Left lung (tissue), 10 donors: Measurements from ENCODE around the gene PWWP2B. TPM values are rescaled to one million over a fixed set of nuclear protein-coding genes. Genes with fewer than 3 reads are reported as not detected.

Experiments
- ATAC-seq: fragments of 200-7000 bp; cut with Tn5 transposase; one replicate; pipeline ENCODE4 v1.9.1; 2020; ENCODE audit warnings: moderate library complexity
- DNase-seq, 4 donors: peaks; one replicate each; pipeline ENCODE4 v3.0.0-alpha.2; 2013 to 2020
- H3K27ac ChIP-seq, 2 donors: fragments of 200-600 bp; sonication (generic) in 1 of 2; one replicate each; pipeline versions ENCODE4 v1.5.0 to v1.8.0; 2020 to 2021
- H3K27me3 ChIP-seq, 2 donors: fragments of 200-600 bp; sonication (generic) in 1 of 2; one replicate each; pipeline versions ENCODE4 v1.5.0 to v1.8.0; 2020 to 2021
- H3K36me3 ChIP-seq, 2 donors: fragments of 200-600 bp; sonication (generic) in 1 of 2; one replicate each; pipeline versions ENCODE4 v1.5.0 to v1.8.0; 2020 to 2021
- H3K4me1 ChIP-seq, 2 donors: fragments of 200-600 bp; one replicate each; pipeline ENCODE4 v1.8.0; 2021
- H3K4me3 ChIP-seq, 2 donors: fragments of 200-600 bp; sonication (generic) in 1 of 2; one replicate each; pipeline versions ENCODE4 v1.5.0 to v1.8.0; 2020 to 2021; ENCODE audit warnings: mild to moderate bottlenecking in 1 of 2
- H3K9me3 ChIP-seq, 2 donors: fragments of 200-600 bp; sonication (generic) in 1 of 2; one replicate each; pipeline versions ENCODE4 v1.5.0 to v1.8.0; 2020 to 2021
- CTCF ChIP-seq, 2 donors: fragments of 200-600 bp; sonication (generic) in 1 of 2; IDR thresholded peaks; one replicate each; pipeline versions ENCODE4 v1.5.0 to v1.8.0; 2021; ENCODE audit warnings: antibody characterized with exemption in 2 of 2
- intact Hi-C, 2 donors: fragments of 100-400 bp; cut with DNase I; formaldehyde crosslinking; loops; one replicate each; pipeline versions ENCODE4 v1.11.2 to v1.14.2; 2022
- polyA plus RNA-seq, 6 donors: library from polyadenylated mRNA; unstranded; fragments of 120-200 nt; gene quantifications; one replicate each; pipeline ENCODE4 v1.2.1, GENCODE V29; 2013; ENCODE audit not compliant: insufficient read length in 6 of 6
- total RNA-seq, 2 donors: library from RNA; stranded (reverse); fragmentation: NEBNext Ultra II Directional; extraction: Animal tissue kit (Norgen Biotek cat#: 25700); gene quantifications; one replicate each; pipeline ENCODE4 v1.2.1, GENCODE V29; 2021
- donor health status: DM: no; HTN: yes; CAD: no.
- donor health status: DM: no; HTN: no; CAD: no.

PWWP2B gene
- total and polyA plus RNA-seq, 8 donors, result 8.4 to 23.2 (median 11.0) TPM

GRCh38 chr10:132395704-132396493, 1.1 kb upstream of the PWWP2B start:
- intact Hi-C loops, result no loop called here
- no peak for TF ChIP-seq CTCF (IDR thresholded peaks at IDR 0.05)
- peak in 3 of 4 donors; percentile 71 to 93 (median 73) for DNase-seq

GRCh38 chr10:132396494-132397035, 435 bp upstream of the PWWP2B start:
- no peaks in the 10 kb centered on the region for H3K27me3 ChIP-seq
- no peaks in the 10 kb centered on the region for H3K36me3 ChIP-seq
- ATAC-seq, result peak; percentile 53
- intact Hi-C loops, result no loop called here
- H3K4me1 ChIP-seq, result peaks cover 27 to 56% of the 10 kb centered on the region in 2 donors
- H3K4me3 ChIP-seq, result peak overlapping the region; percentile 41 to 72
- TF ChIP-seq CTCF (IDR thresholded peaks at IDR 0.05), result no peak
- DNase-seq, result peak in 2 of 4 donors; percentile 80 to 93
- H3K27ac ChIP-seq, result peak overlapping the region; percentile 88 to 92
- H3K9me3 ChIP-seq, result no peaks in the 10 kb centered on the region

More at GRCh38 chr10:132395704-132396493, 1.1 kb upstream of the PWWP2B start:
- Histone ChIP-seq H3K9me3 (no peaks in the 10 kb centered on the region), H3K27ac (peak overlapping the region; percentile 88 to 92), H3K4me1 (peaks cover 24 to 50% of the 10 kb centered on the region in 2 donors), H3K4me3 (peak overlapping the region; percentile 41 to 72), H3K27me3 (no peaks in the 10 kb centered on the region), H3K36me3 (no peaks in the 10 kb centered on the region)
- peak; percentile 69 for ATAC-seq

GRCh38 chr10:132397671-132398565, 918 bp downstream of the PWWP2B start:
- peak in 2 of 4 donors; percentile 63 to 85 for DNase-seq
- Histone ChIP-seq H3K4me3 (peak overlapping the region; percentile 64 to 72), H3K27ac (peak overlapping the region; percentile 85 to 88), H3K9me3 (no peaks in the 10 kb centered on the region), H3K36me3 (no peaks in the 10 kb centered on the region), H3K27me3 (no peaks in the 10 kb centered on the region), H3K4me1 (peaks cover 27 to 70% of the 10 kb centered on the region in 2 donors)
- TF ChIP-seq CTCF (IDR thresholded peaks at IDR 0.05), result no peak
- intact Hi-C loops, result no loop called here
- peak; percentile 16 for ATAC-seq

GRCh38 chr10:132398566-132398991, 1.6 kb downstream of the PWWP2B start:
- peak overlapping the region; percentile 64 to 72 for H3K4me3 ChIP-seq
- intact Hi-C loops, result no loop called here
- H3K9me3 ChIP-seq, result no peaks in the 10 kb centered on the region
- H3K27me3 ChIP-seq, result no peaks in the 10 kb centered on the region
- no peak for TF ChIP-seq CTCF (IDR thresholded peaks at IDR 0.05)
- peak overlapping the region in 1 of 2 donors; percentile 88 for H3K27ac ChIP-seq
- ATAC-seq (no peak), DNase-seq (peak in 1 of 4 donors; percentile 75)
- peaks cover 27 to 74% of the 10 kb centered on the region in 2 donors for H3K4me1 ChIP-seq
- no peaks in the 10 kb centered on the region for H3K36me3 ChIP-seq
